Epidermal melanocyte (primary cell): ENCODE data around the gene BSPRY.

ENCODE experiments used
- DNase-seq: peaks from one replicate; pipeline ENCODE4 v3.0.0; 2011; ENCODE audit warnings: low spot score; ENCODE audit not compliant: insufficient read length

The BSPRY gene

GRCh38 chr9:113349445-113350094 is at the start of gene BSPRY:
TSS of gene BSPRY (plus strand) at chr9:113349541. CDS start at chr9:113349580, 39 bp downstream.
- no peak for DNase-seq

GRCh38 chr9:113299800-113300292 is 49.5 kb upstream of the BSPRY start:
- no peak for DNase-seq

DNA sequence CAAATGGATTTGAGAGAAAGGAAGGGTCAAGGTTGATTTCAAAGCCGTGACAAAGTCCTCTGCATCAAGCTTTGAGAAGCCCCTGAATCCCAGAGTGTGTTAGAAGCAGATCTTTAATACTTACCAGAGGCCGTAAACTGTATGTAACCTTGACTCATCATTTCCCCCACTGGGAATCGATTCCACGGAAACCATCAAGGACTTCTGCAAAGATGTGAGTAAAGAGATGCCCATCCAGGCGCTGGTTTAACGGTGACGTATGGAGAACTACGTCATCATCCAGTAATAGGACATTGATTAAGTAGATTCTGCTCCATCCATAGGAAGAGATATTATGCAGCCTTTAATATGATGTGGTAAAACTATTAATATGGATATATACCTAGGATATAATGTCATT is 47.8 kb upstream of the BSPRY start:
- DNase-seq = no peak

GRCh38 chr9:113302792-113303418 is 46.4 kb upstream of the BSPRY start, which contains the start of gene RNF183:
TSS of gene RNF183 (minus strand) at chr9:113303376. CDS start at chr9:113298184, 5,192 bp downstream.
- DNase-seq = no peak

DNA sequence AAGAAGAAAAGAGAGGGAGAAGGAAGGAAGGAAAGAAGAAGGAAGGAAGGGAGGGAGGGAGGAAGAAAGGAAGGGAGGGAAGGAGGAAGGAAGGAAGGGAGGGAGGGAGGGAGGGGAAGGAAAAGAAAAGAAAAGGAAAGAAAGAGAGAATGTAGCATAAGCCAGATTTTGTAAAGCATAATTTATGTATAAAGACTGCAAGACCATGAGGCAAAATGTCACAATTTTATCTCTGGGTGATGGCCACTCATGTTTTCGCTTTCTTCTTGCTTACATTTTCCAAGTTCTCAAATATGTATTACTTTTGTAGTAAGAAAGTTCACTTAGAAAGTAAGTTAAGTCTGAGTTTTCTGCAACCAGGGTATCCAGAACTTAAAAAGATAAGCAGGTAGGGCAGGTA is 42.8 kb upstream of the BSPRY start:
- DNase-seq = no peak

DNA sequence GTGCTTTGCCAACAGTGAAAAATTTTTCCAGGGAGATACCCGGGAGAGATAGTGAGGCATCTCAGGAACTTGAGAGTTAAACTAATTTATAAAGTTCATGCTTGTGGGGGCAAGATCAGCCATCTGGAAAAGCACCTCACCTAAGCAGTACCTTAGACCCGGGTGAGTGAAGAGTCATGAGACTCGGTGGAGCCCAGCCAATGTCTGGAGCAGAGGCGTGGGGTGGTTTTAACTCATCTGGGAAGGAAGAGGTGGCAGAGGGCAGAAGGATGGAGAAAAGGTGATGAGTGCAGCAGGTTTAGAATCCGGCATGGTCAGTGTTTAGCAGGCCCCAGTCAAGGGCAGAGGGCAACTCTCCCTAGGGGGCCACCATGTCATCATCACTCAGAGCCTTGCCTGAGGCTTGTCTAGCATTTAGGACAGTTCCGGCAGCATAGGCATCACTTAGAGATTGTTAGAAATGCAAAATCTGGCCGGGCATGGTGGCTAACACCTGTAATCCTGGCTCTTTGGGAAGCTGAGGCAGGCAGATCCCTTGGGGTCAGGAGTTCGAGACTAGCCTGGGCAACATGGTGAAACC is 41.9 kb upstream of the BSPRY start:
- no peak for DNase-seq

DNA sequence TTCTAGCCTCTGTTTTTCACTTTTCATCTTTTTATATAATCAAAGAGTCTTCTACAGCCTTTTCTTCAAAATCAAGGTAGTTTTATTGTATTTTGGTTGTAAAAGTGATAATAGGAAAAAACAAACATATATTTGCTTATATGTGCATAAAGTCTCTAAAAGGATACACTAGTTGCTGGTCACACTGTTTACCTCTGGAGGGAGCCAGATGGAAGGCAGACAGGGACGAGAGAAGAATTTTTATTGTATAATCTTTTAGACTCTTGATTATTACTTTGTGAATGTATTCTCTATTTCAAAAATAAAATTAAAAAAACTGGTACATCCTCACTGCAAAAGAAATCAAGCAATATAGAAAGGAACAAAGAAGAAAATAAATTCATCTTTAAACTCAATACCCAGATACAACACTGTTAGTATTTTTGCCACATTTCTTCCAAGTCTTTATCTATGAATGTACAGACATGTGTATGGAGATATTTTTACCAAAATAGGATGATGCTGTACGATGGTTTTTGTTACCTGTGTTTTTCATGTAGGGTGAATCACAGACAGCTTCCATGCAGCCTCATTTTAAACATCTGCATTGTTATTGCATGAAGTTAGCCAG is 40.0 kb upstream of the BSPRY start:
- DNase-seq = peak; percentile 27

GRCh38 chr9:113310538-113310937 is 38.8 kb upstream of the BSPRY start:
- DNase-seq = no peak

DNA sequence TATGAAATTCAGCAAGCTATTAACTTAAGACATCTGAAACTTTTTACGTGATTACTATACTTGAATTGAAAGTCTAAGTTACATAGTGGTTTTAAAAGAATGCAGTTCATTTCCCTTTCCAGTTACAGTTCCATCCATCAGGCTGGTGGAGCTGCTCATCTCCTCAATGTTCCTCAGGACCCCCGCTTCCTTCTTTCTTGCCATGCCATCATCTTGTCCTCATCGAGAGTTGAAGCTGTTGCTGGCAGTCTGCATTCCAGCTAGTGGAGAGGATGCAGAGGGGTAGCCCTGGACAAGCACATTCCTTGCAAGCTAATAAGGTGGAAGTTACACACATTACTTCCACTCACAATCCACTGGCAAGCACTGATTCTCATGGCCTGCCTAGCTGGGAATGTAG is 37.4 kb upstream of the BSPRY start:
- no peak for DNase-seq

GRCh38 chr9:113313261-113313660 is 36.1 kb upstream of the BSPRY start:
- DNase-seq = no peak

DNA sequence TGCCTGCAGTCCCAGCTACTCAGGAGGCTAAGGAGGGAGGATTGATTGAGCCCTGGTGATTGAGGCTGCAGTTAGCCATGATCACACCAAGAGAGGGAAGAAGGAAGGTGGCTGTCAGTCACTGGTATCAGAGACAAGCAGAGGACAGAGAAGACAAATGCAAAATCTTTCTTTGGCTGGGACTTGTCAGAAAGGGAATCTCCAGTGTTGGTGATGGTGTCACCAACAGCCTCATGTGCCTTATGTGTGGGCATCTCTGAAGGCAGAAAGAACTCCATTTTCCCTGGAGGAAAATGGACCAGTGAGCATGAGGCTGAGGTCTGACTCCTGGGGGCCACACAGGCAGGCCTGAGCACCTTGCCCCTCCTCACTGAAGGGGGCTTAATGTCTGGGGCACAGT is 34.1 kb upstream of the BSPRY start:
- no peak for DNase-seq

- DNase-seq = no peak
These were observed 33.3 kb upstream of the BSPRY start for GRCh38 chr9:113316030-113316429.

DNA sequence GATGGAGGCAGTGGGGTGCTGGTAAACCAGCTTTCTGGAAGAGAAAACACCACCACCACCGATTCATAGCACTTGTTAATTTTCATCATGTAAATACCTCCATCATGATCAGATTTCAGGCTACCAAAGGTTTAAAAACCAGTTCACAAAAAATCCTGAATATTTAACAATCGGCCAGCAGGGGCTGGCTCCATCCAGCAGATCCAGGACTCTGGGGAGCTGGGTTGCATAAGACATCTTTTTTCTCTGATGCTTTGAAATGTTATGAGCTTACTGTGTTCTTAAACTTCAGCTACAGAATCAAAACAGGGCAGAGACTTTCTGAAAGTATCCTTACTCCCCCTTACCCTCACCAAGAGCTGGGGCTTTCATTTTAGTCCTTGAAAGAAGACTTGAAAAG is 31.6 kb upstream of the BSPRY start:
- no peak for DNase-seq

DNA sequence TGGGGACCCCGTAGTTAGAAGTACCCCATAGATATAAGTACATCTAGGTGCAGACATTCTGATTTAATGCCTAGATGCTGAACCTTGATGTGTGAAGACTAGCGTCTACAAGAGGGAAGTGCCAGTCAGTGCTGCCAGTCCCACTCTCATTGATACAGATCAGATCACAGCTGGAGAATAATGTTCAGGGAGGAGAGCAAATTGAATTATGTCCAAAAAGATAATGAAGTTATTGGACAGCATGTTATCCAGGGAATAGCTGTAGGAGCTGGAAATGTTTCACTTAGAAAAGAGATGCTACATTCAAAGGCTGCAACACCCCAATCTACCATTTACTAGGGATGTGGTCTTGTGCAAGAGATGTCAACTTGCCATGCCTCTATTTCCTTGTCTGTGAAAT is 30.3 kb upstream of the BSPRY start:
- DNase-seq = no peak

DNA sequence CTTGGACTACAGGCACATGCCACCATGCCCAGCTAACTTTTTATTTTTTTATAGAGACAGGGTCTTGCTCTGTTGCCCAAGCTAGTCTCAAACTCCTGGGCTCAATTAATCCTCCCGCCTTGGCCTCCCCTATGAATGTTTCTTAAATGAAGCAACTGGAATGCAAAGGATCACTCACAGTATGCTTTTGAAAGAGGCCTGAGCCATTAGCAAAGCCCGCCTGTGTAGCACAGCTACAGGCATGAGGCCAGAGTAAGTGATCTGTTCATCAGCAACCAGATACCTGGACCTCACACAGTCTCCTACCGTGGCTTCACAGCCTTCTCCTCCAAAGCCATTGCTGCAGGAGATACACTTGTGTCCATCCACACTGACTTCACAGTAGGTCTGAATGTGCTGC is 29.3 kb upstream of the BSPRY start:
- DNase-seq = no peak

- no peak for DNase-seq
These were observed 26.7 kb upstream of the BSPRY start for GRCh38 chr9:113322671-113323070.

GRCh38 chr9:113326230-113326629 is 23.1 kb upstream of the BSPRY start:
- DNase-seq = no peak

GRCh38 chr9:113328045-113328782 is 21.1 kb upstream of the BSPRY start:
- no peak for DNase-seq

DNA sequence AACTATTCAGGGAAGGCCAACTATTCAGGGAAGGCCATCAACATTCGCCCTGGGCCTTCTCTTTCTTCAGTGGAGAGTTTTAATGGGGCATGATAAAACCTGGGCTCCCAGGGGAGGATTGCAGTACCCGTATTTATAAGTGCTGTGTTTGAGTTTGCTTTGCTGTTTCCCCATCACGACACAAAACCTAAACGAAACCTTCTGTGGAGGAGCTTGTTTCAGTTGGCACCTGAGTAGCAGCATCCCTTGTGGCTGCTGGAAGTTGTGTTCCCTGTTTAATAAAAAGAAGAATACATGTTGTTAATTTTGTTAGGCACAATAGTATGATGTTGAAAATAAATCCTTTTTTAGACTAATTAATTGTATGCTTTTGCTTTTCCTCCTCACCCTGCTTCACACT is 17.6 kb upstream of the BSPRY start:
- DNase-seq = no peak

DNA sequence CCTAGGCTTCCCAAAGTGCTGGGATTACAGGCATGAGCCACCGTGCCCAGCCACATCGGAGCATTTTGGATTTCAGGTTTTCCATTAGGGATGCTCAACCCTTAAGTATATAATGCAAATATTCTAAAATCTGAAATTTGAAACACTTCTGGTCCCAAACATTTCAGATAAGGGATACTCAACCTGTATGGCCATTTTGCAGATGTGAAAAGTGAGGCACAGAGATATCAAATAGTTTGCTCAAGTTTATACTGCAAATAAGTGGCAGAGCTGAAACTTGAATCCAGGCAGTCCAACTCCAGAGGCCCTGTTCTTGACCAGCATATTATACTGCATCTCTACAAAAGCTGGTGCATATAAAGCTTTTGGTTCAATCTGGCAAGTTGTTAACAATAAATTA is 11.6 kb upstream of the BSPRY start:
- DNase-seq = no peak

DNA sequence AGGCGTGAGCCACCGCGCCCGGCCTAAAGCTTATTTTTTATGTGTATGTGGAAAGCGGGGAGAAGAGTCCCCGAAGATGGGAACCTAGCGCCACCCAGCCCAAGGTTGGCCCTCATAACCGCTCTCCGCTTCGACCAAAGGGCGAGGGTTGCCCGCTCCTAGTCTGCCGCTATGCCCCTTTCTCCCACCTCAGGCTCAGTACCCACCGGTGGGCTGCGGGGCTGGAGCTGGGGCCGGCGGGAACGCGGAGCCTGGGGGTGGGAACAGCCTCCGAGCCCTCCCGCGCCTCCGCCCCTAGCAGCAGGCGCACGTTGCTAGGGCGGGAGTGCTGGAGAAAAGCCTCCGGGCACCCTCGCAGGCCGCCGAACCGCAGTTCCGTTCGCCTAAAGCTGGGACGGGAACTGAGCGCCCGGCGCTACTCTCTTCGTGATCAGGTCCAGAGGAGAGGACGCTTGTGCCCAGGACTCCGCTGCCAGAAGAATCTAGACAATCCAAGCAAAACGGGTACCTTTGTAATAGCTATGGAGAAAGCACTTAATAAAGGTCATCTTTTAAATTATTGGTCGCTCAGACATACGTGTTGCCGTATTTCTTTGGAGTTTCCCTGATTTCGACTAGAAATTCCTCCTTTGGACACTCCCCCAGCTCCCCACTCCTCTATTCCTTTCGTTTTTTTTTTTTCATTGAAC is 9.2 kb upstream of the BSPRY start, which contains the start of gene WDR31:
TSS of gene WDR31 (minus strand) at position 265 of the 689 bp plus-strand sequence. CDS start 8,253 bp downstream, outside the sequence.
- DNase-seq = peak; percentile 87
